ENCODE measurements around the gene PKD2L1. TPM values are rescaled to one million over a fixed set of nuclear protein-coding genes. Genes with fewer than 3 reads are reported as not detected.

The PKD2L1 gene
- total and polyA plus RNA-seq, 12 donors: not detected

DNA sequence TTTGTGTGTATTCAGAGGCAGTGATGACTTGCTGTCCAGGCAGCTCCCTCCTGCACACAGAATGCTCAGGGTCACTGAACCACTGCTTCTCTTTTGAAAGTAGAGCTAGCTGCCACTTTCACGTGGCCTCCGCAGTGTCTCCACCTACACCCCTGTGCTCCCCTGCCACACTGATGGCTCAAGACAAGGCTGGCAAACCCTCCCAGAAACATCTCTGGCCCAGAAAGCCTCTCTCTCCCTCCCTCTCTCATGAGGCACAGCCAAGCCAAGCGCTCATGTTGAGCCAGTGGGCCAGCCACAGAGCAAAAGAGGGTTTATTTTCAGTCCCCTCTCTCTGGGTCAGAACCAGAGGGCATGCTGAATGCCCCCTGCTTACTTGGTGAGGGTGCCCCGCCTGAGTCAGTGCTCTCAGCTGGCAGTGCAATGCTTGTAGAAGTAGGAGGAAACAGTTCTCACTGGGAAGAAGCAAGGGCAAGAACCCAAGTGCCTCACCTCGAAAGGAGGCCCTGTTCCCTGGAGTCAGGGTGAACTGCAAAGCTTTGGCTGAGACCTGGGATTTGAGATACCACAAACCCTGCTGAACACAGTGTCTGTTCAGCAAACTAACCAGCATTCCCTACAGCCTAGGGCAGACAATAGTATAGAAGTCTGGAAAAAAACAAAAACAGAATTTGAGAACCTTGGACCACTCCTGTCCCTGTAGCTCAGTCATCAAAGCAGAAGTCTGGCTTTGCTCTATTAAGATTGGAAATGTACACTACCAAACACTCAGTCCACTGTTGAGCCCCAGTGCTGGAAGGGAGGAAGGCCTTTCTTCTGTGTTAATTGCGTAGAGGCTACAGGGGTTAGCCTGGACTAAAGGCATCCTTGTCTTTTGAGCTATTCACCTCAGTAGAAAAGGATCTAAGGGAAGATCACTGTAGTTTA is 32.8 kb upstream of the PKD2L1 start:
- WGBS, 2 donors: 72 to 76% methylated on average over 6 of the region's 6 CpGs
- Histone ChIP-seq H3K27ac (no peak overlapping the region), H3K9me3 (no peaks in the 10 kb centered on the region), H3K27me3 (no peaks in the 10 kb centered on the region), H3K4me1 (peaks cover 0 to 41% (median 24%) of the 10 kb centered on the region in 9 donors), H3K4me3 (no peak overlapping the region), H3K36me3 (peaks cover 0 to 18% (median 0%) of the 10 kb centered on the region in 9 donors)
- TF ChIP-seq, protein P1, sequence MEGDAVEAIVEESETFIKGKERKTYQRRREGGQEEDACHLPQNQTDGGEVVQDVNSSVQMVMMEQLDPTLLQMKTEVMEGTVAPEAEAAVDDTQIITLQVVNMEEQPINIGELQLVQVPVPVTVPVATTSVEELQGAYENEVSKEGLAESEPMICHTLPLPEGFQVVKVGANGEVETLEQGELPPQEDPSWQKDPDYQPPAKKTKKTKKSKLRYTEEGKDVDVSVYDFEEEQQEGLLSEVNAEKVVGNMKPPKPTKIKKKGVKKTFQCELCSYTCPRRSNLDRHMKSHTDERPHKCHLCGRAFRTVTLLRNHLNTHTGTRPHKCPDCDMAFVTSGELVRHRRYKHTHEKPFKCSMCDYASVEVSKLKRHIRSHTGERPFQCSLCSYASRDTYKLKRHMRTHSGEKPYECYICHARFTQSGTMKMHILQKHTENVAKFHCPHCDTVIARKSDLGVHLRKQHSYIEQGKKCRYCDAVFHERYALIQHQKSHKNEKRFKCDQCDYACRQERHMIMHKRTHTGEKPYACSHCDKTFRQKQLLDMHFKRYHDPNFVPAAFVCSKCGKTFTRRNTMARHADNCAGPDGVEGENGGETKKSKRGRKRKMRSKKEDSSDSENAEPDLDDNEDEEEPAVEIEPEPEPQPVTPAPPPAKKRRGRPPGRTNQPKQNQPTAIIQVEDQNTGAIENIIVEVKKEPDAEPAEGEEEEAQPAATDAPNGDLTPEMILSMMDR (IDR thresholded peaks at IDR 0.05): no peak
- intact Hi-C loops (cut with DNase I): no loop called here
- DNase-seq: no peak
- ATAC-seq: peak in 2 of 8 donors; percentile 23 to 33

DNA sequence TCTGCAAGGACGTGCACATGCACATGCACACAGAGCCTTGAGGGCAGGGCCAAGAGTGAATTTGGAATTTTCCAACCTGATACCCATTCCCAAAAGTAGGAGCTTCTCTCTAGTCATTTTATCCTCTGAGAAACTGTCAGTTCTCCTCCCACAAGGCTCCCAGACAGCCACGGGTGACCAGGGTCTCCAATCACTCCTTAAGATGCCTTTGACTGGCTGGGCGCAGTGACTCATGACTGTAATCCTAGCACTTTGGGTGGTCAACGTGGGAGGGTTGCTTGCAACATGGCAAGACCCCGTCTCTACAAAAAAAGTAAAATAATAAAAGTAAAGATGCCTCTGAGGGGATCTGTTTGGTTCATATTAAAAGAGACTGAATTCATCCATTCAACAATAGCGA is 30.2 kb upstream of the PKD2L1 start:
- H3K9me3 ChIP-seq: no peaks in the 10 kb centered on the region
- no peak overlapping the region for H3K4me3 ChIP-seq
- DNase-seq (no peak), ATAC-seq (no peak)
- no peaks in the 10 kb centered on the region for H3K27me3 ChIP-seq
- H3K36me3 ChIP-seq: peaks cover 0 to 39% (median 0%) of the 10 kb centered on the region in 9 donors
- WGBS, 2 donors: 68 to 70% methylated on average over 6 of the region's 6 CpGs
- no peak overlapping the region for H3K27ac ChIP-seq
- peaks cover 0 to 47% (median 19%) of the 10 kb centered on the region in 9 donors for H3K4me1 ChIP-seq
- intact Hi-C loops (cut with DNase I): no loop called here
- TF ChIP-seq, protein P1 (IDR thresholded peaks at IDR 0.05): no peak

DNA sequence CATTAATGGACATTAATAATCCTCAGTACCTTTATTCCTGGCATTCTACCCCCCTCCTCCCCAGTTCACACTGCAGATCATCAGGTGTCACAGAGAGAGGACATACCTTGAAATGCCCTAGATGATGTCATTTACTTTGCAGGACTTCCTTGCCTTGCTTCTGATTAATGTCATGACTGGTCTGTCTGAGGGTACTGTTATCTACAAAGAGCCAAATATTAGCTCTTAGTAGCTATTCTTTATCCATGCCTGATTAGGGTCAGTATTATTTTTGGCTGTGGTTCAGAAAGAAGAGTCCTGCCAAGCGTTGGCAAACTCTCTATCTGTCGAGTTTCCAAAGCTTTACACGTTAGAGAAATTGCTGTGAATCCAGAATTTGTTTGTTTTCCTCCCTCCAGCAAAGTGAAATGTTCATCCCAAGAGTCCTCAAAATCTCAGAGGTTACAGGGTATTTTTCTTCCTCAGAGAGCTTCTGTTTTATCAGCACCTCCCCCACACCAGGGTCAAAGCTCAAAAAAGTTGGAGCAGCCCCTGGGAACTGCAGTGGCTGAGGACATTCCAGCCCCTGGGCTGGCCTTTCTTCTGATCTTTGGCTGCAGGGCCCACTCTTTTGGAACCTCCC is 29.6 kb upstream of the PKD2L1 start:
- intact Hi-C loops (cut with DNase I): no loop called here
- TF ChIP-seq, protein P1 (IDR thresholded peaks at IDR 0.05): no peak
- H3K27me3 ChIP-seq: no peaks in the 10 kb centered on the region
- peak in 2 of 8 donors; percentile 11 to 43 for ATAC-seq
- H3K36me3 ChIP-seq: peaks cover 0 to 44% (median 0%) of the 10 kb centered on the region in 9 donors
- peaks cover 0 to 41% (median 13%) of the 10 kb centered on the region in 9 donors for H3K4me1 ChIP-seq
- H3K4me3 ChIP-seq: no peak overlapping the region
- 14 to 19% methylated on average over 3 of the region's 3 CpGs for WGBS, 2 donors
- H3K27ac ChIP-seq: no peak overlapping the region
- H3K9me3 ChIP-seq: no peaks in the 10 kb centered on the region
- no peak for DNase-seq

DNA sequence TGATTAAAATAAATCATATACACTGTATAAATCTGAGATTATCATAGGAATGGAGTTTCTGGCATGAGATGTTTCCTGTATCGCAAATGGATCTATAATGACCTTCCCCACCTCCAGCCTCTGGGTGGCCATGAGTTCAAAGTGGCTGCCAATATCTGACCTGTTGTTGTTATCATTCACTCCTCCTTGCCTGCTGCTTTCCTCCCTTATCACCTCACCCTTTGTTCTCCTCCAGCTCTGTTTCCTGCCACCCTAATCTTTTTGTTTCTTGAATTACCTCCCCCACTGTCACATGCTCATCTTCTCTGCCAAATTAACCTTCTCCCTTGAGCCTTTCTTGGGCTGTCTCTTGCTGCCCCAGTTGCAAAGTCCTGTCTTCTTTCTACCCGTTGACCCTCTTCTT is 29.0 kb upstream of the PKD2L1 start:
- 30 to 43% methylated on average over 2 of the region's 2 CpGs for WGBS, 2 donors
- H3K9me3 ChIP-seq: no peaks in the 10 kb centered on the region
- intact Hi-C loops (cut with DNase I): no loop called here
- no peak for DNase-seq
- H3K4me3 ChIP-seq: no peak overlapping the region
- H3K4me1 ChIP-seq: peaks cover 0 to 35% (median 9%) of the 10 kb centered on the region in 9 donors
- H3K36me3 ChIP-seq: peaks cover 0 to 50% (median 0%) of the 10 kb centered on the region in 9 donors
- no peak overlapping the region for H3K27ac ChIP-seq
- peak in 3 of 8 donors; percentile 33 to 39 (median 34) for ATAC-seq
- H3K27me3 ChIP-seq: no peaks in the 10 kb centered on the region
- TF ChIP-seq, protein P1 (IDR thresholded peaks at IDR 0.05): no peak

Measured in heart right ventricle (tissue), 16 donors.